ENCODE results near the gene CTAGE6.
A peak's percentile ranks its signal among the peaks of the same experiment; 100 is the strongest.
"Not testable (repeated sequence)": the region's sequence is repeated elsewhere in the genome, so short reads cannot be mapped to it uniquely, and the experiment has no call there.

The CTAGE6 gene

GRCh38 chr7:143757596-143757995, at the start of gene CTAGE6:
Gene CTAGE6, minus strand, starts transcription at chr7:143757696. Its CDS starts 38 bp downstream, at chr7:143757658.
- not testable (repeated sequence) for H3K4me3 ChIP-seq (ENCODE audit: low read depth, low read length)

- H3K4me3 ChIP-seq (ENCODE audit: low read depth, low read length): not testable (repeated sequence)
Observed at GRCh38 chr7:143806664-143807071, 49.2 kb upstream of the CTAGE6 start.

GRCh38 chr7:143797896-143798290, 40.4 kb upstream of the CTAGE6 start:
- H3K4me3 ChIP-seq (ENCODE audit: low read depth, low read length): not testable (repeated sequence)

GRCh38 chr7:143797119-143797895, 39.8 kb upstream of the CTAGE6 start:
- not testable (repeated sequence) for H3K4me3 ChIP-seq (ENCODE audit: low read depth, low read length)

DNA sequence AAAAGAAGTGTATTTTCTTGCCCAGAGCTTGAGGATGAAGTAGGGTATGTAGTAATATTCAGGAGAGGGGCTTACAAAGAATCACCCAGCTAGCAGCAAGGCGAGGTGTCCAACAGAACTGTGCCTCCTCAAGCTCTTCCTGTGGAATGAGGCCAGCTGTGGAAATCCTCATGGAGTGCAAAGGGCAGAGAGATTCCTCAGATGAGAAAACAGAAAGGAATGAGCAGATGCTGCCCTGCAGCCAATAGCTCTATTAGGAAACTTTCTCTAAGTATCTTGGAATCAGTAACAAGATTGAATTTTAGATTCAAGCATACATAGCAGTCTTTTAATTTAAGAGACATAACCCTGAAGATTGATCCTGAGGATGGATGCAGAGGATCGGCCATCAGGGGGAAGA, 38.2 kb upstream of the CTAGE6 start:
- not testable (repeated sequence) for H3K4me3 ChIP-seq (ENCODE audit: low read depth, low read length)

DNA sequence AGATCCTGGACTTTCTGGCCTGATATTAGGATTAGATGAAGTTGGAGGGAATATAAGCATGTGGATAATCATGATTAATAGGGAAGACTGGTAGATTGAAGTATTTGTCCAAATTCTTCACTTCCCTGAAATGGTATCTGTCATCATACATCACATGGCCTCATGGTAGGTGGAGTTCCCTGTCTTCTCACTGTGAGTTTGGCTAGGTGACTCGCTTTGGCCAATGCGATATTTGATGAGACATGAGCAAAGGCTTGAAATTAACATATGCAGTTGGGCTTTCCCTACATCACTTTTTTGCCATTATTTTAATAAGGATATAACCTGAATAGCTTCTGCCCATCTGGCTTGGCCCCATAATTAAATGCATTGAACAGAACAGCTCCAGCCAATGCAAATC, 35.1 kb upstream of the CTAGE6 start:
- not testable (repeated sequence) for H3K4me3 ChIP-seq (ENCODE audit: low read depth, low read length)

GRCh38 chr7:143785415-143786182, 28.1 kb upstream of the CTAGE6 start:
- H3K4me3 ChIP-seq (ENCODE audit: low read depth, low read length): not testable (repeated sequence)

- H3K4me3 ChIP-seq (ENCODE audit: low read depth, low read length): not testable (repeated sequence)
Observed at GRCh38 chr7:143779591-143779990, 22.1 kb upstream of the CTAGE6 start.

- not testable (repeated sequence) for H3K4me3 ChIP-seq (ENCODE audit: low read depth, low read length)
Observed at GRCh38 chr7:143772738-143773468, 15.4 kb upstream of the CTAGE6 start.

GRCh38 chr7:143767531-143767930, 10.0 kb upstream of the CTAGE6 start:
- not testable (repeated sequence) for H3K4me3 ChIP-seq (ENCODE audit: low read depth, low read length)

GRCh38 chr7:143765678-143766077, 8.2 kb upstream of the CTAGE6 start:
- H3K4me3 ChIP-seq (ENCODE audit: low read depth, low read length): not testable (repeated sequence)

DNA sequence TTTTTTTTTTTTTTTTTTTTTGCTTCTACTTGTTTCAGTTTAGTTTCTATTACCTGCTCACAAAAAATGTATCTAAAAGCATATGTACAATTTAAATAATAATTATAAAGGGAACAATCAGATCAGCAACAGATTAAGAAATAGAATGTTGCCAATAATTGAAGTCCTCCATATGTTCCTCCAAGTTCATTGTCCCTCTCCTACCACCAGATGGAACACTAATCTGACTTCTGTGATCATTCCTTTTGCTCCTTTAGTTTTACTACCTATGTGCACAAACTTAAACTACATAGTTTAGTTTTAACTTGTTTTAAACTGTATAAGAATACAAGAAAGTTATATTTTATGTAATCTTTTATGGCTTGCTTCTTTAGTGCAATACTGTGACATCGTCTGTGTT, 5.6 kb upstream of the CTAGE6 start:
- not testable (repeated sequence) for H3K4me3 ChIP-seq (ENCODE audit: low read depth, low read length)

DNA sequence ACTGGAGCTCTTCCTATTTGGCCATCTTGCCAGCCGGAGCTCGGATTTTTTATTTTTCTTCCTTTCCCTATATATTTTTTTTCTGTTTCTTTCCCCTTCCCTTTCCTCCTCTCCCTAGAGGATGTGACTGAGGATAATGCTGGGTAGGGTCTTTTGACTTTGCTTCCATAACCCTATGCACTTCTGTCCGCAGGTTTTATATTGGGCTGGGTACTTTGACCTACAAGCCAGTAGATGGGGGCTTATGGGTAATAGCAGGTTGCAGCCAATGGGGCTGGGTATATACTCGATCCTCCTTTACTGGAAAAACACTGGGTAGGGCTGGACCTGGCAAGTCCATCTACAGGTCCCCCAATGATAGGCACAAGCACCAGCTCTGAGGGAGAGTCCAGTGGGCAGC, 12.2 kb downstream of the CTAGE6 start:
- not testable (repeated sequence) for H3K4me3 ChIP-seq (ENCODE audit: low read depth, low read length)

DNA sequence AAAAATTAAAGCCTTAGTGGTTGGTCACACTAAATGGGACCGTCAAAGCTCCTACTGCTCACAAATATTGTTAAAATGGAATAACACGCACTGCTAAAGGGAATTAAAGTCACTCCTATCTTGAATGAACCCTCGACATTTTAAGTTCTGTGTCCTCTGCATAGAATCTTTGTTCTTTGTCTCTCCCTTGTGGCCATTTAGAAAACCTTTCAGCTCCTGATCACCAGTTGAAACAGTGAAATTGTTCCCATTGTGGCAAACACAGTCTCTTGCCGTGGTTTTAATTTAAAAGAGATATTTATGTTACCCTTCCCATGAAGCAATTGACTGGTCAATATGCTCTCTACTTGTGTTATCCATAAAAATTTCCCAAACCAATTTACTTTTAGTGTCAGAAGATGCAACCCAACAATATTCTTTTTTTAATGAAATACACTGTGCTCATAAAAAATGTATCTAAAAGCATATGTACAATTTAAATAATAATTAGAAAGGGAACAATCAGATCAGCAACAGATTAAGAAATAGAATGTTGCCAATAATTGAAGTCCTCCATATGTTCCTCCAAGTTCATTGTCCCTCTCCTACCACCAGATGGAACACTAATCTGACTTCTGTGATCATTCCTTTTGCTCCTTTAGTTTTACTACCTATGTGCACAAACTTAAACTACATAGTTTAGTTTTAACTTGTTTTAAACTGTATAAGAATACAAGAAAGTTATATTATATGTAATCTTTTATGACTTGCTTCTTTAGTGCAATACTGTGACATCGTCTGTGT, 20.3 kb downstream of the CTAGE6 start:
- H3K4me3 ChIP-seq (ENCODE audit: low read depth, low read length): not testable (repeated sequence)
- TF ChIP-seq, protein P1, sequence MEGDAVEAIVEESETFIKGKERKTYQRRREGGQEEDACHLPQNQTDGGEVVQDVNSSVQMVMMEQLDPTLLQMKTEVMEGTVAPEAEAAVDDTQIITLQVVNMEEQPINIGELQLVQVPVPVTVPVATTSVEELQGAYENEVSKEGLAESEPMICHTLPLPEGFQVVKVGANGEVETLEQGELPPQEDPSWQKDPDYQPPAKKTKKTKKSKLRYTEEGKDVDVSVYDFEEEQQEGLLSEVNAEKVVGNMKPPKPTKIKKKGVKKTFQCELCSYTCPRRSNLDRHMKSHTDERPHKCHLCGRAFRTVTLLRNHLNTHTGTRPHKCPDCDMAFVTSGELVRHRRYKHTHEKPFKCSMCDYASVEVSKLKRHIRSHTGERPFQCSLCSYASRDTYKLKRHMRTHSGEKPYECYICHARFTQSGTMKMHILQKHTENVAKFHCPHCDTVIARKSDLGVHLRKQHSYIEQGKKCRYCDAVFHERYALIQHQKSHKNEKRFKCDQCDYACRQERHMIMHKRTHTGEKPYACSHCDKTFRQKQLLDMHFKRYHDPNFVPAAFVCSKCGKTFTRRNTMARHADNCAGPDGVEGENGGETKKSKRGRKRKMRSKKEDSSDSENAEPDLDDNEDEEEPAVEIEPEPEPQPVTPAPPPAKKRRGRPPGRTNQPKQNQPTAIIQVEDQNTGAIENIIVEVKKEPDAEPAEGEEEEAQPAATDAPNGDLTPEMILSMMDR (IDR thresholded peaks at IDR 0.05; ENCODE audit: low read depth, low read length): peak; percentile 42; the same call in 1 of the 2 replicates

All from WI38 (cell line).